ENCODE results near the gene UBE4B.
"Not testable (repeated sequence)": the region's sequence is repeated elsewhere in the genome, so short reads cannot be mapped to it uniquely, and the experiment has no call there.

Gene UBE4B

DNA sequence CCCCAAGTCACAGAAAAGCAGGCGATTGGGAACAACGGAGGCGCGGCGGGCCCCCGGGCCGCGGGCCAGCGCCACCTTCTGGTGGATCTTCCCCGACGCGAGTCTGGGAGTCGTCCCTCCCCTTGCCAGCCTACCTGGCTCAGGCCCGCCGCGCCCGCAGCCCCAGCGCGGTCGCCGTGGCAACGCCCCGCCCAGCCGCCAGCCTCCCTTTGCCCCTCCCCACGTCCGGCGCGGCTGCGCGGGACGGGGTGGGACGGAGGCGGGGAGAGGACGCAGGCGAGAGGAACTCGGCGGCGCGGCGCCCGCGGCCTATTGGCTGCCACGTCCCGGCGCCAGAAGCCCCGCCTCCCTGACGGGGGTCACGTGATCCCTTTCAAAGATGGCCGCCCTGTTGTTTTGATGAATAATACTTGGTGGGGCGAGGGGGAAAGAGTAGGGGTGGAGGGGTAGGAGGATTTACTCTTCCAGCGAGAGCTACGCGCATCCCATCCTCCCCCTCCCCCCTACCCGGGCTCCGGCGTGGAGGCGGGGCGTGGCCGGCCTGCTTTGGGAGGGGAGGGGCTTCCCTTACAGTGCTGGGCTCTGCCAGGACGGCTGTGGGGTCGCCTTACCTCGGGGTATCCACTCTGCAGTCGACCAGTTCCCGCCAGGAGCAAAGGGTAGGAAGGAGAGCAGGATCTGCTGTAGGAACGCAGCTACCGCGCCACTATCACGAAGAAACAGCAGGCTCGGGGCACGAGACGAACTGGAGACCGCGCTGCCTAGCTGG is at the start of gene UBE4B:
TSS of gene UBE4B (plus strand) at position 369 of the 769 bp plus-strand sequence. CDS start 713 bp downstream, outside the sequence.
- peak; percentile 98 for DNase-seq

DNA sequence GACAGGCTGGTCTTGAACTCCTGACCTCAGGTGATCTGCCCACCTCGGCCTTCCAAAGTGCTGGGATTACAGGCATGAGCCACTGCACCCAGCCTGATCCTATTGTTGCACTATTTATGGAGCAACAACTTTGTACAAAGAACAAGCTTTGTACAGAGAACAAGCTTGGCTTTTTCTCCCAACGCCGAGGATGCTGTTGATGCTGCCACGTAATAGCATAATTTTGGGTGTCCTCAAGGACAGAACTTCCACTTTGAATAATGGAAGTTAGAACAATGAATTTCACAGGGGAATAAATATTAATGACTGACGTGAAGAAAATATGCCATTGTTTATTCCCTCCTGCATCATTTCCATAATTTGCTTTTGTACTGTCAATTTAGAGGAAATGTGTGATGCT is 48.5 kb upstream of the UBE4B start:
- DNase-seq: no peak

DNA sequence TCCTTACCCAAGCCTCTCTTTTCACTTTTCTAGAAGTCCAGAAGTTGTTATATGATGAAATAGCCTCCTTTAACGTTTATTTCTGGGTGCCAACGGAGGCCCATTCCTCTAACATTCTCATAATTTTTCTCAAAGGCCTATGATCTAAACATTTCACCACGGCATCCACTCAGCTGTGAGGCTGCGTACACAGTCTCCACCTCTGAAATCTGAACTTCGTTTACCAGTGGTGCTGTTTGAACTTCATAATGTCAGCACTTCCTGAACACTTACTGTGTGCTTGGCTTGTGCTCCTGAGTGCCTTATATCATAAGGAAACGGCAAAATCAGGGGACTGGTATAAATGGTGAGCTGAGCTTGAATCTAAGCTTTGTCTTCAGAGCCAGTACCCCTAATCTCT is 47.8 kb upstream of the UBE4B start:
- no peak for DNase-seq

DNA sequence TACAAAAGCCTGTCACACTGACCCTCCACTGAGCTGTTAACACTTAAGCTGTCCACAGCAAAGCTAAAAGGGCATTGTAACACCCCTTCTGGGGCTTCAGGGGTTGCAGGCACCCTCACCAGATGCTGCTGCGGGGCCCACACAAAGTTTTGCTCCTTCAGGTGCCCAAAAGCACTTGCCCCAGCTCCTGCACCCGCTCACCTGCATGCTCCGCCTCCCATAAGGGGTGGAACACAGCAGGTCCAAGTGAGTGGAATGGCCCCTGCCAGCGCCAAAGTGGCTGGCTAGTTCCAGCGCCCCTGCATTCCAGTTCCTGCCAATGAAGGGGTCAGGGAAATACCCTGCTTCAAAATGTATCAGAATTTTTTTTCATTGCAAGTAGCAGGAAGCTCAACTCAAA is 43.0 kb upstream of the UBE4B start:
- no peak for DNase-seq

DNA sequence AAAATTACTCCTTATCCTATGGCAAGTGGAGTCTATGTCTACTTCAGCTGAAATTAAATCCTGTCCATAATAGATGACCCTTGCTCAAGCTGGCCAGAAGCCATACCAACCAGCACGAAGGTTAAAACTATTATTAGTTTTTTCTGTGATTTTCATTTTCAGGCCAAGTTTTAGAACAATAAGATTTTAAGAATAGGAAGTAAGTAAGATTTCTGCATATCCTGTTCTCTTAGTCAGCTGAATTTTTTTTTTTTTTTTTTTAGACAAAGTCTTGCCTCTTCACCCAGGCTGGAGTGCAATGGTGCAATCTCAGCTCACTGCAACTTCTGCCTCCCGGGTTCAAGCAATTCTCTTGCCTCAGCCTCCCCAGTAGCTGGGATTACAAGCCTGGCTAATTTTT is 41.8 kb upstream of the UBE4B start:
- DNase-seq: no peak

DNA sequence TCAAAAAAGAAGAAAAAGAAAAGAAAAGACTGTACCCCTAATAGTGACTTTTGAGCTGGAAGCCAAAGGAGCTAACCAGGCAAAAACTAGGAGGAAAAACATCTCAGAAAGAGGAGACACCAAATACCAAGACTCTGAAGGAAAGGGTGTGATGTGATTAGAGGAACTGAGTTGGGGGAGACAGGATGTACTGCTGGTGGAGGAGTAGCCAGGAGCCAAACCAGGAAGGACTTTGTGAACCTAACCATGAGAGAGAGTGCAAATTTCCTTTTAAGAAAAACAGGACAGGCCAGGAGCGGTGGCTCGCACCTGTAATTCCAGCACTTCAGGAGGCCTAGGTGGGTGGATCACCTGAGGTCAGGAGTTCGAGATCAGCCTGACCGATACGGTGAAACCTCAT is 39.8 kb upstream of the UBE4B start:
- DNase-seq: no peak

DNA sequence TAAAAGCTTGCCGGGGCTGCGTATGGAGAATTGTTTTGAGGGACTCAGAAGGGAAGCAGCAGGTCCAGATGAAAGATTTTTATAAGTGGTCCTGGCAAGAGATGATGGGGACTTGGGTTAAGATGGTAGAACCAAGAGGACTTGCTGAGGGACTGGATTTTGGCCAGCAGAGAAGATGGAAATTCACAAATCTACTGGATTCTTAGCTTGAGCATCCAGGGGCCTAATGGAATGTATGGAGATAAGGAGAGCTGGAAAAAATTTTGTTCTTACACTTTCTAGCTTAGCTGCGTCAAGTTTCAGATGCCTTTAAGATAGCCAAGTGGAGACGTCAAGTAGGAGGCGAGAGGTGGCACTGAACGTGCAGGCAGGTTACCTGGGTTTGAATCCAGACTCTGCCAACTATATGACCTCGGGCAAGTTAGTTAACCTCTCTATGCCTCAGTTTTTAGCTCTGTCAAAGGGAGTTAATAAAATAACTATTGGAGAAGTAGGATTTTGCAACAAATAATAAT is 39.1 kb upstream of the UBE4B start:
- no peak for DNase-seq

DNA sequence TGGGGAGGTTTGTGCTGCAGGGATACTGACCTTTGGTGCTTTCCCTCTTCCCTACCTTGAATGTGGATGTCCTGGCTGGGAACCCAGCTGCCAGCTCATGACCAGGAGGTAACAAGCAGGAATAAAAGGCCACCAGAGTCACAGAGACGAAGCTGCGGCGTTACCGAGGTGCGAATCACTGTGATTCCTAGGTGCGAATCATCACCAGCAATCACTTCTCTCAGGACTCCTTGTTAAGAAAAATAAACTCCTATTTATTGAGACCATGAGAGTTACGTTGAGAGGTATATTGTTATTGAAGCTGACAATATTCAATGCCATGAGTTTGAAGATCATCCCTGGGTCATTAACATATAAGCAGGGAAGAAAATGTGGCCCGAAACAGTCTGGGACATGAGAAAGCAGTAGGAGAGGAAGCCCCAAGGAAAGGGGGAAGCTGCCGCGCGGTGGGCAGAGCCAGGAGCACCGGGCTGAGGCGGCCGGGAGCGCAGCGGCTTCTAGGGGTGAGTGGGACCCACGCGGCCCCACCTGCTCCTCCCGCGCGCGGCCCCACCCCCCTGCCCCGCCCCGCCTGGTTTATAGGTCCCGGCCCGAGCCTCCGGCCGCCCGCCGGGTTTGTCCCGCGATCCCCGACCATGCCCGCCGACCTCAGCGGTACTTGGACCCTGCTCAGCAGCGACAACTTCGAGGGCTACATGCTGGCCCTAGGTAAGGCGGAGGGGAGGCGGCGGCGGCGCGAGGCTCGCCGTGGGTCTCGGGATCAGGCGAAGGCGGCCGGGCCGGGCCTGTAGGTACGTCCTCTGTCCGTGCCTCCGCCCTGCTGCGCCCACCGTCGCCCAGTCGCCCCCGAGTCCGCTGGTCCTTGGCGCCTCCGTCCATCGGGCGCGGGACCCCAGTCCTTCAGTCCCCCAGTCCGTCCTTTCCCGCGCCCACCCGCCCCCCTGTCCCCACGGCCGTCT is 35.9 kb upstream of the UBE4B start, which contains the start of gene RBP7:
TSS of gene RBP7 (plus strand) at position 605 of the 959 bp plus-strand sequence. CDS start at position 636, 31 bp downstream.
- peak; percentile 20 for DNase-seq

DNA sequence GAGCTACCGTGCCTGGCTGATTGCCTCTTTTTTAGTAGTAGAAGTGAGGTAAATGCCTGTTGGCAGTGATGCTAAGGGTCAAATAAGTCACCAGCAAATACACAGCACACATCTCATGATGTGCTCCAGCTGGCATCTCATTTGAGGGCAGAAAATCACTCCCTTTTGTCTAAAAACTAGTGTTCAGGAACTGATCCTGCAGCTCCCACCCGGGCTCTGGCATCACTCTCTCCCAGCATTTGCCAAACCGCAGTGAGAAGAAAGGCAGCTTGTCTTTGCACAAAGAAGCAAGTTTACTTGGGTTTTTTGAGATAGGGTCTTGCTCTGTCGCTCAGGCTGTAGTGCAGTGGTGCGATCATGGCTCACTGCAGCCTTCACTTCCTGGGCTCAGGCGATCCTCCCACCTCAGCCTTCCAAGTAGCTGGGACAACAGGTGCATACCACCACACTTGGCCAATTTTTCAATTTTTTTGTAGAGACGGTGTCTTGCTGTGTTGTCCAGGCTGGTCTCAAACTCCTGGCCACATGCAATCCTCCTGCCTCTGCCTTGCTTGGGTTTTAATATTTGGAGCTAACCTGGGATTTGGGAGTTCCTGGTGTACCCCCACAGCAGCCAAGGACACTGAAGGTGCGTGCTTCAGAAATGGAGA is 31.6 kb upstream of the UBE4B start:
- no peak for DNase-seq

DNA sequence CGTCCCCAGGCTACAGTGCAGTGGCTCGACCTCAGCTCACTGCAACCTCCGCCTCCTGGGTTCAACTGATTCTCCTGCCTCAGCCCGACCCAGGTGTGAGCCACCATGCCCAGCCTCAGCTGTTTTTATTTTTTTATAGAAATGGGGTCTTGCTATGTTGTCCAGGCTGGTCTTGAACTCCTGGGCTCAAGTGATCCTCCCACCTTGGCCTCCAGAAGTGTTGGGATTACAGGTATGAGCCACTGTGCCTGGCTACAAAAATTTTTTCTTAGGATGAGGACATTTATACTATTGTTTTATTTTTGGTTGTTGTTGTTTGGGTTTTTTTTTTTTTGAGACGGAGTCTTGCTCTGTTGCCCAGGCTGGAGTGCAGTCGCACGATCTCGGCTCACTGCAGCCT is 27.5 kb upstream of the UBE4B start:
- DNase-seq: not testable (repeated sequence)

DNA sequence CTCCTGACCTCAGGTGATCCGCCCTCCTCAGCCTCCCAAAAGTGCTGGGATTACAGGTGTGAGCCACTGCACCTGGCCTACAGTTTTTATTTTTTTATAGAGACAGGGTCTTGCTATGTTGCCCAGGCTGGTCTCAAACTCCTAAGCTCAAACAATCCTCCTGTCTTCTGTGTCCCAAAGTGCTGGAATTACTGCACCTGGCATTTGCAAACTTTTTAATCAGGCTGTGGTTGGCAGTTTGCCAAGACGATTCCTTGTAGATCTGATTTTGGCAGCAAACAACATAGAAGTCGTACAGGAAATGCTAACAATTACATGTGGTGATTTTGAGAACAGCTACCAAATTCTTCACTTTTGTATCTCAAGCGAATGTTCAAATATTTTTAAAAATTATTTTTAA is 25.6 kb upstream of the UBE4B start:
- no peak for DNase-seq

DNA sequence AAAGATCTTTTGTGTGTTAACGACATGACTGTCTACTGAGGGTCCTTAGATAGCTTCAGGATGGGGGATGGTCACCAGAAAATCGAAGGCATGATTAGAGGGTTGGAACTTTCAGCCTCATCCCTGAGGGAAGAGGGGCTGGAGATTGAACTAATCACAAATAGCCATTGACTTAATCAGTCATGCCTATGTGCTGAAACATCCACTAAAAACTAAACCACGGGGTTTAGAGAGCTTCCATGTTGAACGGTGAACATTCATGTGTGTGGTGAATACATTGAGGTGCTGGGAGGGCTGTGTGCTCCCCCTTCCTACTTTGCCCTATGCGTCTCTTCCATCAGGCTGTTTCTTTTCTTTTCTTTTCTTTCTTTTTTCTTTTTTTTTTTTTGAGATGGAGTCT is 18.7 kb upstream of the UBE4B start:
- no peak for DNase-seq

DNA sequence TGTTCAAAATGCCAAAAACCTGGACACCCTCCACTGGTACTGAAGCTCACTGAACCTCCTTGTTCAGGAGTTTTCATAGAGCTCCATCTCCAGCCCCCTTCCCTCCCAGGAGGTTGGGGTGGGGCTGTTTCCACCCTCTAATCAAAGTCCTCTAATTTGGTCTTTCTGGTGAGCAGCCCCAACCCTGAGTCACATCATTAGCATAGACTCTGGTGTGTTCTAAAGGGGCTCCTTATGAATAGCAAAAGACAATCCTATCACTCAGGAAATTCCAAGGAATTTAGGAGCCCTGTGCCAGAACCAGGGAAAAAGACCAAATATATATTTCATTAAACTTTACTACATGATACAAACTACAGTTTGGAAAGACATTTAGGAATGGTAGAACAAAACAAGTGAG is 13.2 kb upstream of the UBE4B start:
- no peak for DNase-seq

DNA sequence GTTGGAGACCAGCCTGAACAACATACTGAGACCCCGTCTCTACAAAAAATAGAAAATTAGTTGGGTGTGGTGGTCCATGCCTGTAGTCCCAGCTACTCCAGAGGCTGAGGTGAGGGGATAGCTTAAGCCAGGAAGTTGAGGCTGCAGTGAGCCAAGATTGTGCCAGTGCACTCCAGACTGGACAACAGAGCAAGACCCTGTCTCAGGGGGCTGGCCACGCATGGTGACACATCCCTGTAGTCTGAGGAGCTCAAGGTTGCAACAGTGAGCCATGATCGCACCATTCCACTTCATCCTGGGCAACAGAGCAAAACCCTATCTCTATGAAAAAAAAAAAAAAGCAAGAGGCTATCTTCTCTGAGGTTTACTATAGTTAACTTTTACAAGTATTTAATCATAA is 12.7 kb upstream of the UBE4B start:
- DNase-seq: no peak

DNA sequence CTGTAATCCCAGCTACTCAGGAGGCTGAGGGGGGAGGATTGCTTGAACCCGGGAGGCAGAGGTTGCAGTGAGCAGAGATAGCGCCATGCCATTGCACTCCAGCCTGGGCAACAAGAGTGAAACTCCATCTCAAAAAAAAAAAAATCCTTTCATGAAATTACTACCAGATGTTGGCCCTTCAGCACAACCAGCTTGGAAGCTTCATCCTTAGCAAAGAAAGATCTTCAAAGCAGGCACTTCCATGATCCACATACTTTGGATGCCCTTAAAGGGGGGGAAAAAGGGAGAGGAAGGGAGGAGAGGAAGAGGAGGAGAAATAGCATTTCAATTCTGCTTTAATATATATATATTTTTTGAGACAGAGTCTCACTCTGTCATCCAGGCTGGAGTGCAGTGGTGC is 12.1 kb upstream of the UBE4B start:
- not testable (repeated sequence) for DNase-seq

DNA sequence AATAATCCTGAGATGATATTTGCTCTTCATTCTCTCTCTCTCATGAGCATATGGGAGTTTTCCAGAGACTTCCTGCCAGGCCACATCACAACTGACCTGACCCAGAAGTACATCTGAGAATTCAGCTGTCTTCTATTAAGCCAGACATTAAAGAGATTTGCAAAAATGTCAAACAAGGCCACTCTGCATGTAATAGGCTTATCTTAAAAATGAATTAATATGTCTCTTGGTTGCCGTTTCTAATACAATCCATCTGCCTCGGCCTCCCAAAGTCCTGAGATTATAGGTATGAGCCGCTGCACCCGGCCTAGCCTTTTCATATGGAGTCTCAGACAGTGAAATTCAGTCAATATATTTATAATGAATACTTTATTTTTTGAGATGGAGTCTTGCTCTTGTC is 10.8 kb upstream of the UBE4B start:
- DNase-seq: not testable (repeated sequence)

DNA sequence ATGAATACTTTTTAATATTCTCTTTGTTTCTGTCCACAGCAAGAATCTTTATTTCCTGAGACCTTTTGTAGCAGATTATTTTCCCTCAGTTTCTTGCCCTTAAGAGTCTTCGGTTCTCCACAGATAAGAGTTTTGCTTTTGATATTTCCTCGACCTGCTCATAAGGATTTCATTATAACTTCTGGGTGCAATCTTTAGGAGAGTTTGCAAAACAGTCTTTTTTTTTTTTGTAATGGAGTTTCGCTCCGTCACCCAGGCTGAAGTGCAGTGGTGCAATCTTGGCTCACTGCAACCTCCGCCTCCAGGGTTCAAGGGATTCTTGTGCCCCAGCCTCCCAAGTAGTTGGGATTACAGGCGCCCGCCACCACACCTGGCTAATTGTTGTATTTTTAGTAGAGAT is 10.1 kb upstream of the UBE4B start:
- DNase-seq: no peak

DNA sequence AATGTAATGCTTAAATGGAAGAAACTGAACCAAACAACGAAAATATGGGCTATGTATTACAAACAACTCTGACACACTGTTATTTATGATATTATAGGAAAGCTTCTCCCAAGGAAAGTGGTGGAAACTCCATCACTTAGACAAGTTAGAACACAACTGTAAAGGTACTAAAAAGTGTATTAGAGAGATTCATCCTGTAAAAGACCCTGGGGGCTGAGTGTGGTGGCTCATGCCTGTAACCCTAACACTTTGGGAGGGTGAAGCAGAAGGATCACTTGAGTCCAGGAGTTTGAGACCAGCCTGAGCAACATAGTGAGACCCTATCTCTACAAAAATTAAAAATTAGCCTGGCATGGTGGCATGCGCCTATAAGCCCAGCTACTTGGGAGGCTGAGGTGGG is 7.4 kb upstream of the UBE4B start:
- no peak for DNase-seq

DNA sequence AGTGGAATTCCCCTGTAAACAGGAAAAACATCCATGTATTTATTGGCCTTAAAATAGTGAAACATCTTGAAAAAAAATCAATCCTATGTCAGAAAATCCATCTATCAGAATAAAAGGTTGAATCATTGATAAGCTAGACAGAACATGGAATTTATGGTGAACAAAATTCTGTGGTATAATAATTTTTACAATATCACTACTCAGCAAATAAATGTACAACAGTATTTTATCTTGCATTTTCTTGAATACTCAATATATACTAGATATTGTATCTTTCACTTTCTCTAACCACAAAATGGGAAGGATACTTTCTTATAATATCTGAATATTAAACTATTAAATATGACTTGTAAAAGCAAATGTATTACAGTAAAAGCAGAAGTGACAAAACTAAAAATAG is 5.7 kb upstream of the UBE4B start:
- DNase-seq: no peak

DNA sequence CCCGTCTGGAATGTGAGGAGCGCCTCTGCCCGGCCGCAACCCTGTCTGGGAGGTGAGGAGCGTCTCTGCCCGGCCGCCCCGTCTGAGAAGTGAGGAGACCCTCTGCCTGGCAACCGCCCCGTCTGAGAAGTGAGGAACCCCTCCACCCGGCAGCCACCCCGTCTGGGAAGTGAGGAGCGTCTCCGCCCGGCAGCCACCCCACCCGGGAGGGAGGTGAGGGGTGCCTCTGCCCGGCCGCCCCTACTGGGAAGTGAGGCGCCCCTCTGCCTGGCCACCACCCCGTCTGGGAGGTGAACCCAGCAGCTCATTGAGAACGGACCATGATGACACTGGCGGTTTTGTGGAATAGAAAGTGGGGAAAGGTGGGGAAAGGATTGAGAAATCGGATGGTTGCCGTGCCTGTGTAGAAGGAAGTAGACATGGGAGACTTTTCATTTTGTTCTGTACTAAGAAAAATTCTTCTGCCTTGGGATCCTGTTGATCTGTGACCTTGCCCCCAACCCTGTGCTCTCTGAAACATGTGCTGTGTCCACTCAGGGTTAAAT is 3.7 kb upstream of the UBE4B start:
- not testable (repeated sequence) for DNase-seq

DNA sequence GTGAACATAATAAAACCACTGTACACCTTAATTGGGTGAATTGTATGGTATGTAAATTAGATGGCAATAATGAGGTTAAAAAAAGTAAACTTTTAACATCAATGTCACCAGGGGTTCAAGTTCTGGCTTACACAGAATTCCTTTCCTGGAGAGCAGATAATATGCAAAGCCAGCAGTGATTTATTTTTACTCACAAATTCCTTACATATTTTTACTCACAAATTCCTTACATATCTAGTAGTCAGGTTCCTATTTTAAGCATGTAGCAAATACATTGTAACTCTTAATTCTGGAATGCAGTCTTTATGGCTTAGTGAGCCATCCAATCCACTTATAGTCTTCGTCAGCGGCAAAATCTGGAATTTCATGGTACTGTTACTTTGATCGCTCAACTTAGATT is 1.3 kb upstream of the UBE4B start:
- DNase-seq: no peak

DNA sequence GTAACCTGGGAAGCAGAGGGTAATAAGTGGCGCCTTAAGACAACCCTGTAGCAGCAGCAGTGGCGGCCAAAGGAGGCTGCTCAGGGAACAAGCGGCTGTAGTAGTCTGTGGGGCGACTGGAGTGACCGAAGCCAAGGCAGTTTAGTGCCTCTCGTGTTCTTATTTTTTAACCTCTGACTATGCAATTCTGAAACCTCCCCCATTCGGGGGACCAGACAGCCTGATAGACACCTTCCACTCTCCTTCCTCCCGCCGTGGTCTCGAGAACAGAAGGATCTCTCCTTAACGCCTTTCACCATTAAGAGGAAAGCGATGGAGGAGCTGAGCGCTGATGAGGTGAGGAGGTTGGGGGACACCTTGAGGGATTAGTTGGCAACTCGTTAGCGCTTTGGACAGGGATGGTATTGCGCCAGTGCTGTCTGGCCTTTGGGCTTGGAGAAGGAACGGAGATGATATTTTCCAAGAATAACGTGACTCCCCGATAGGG is 644 bp downstream of the UBE4B start:
- DNase-seq: peak; percentile 17

DNA sequence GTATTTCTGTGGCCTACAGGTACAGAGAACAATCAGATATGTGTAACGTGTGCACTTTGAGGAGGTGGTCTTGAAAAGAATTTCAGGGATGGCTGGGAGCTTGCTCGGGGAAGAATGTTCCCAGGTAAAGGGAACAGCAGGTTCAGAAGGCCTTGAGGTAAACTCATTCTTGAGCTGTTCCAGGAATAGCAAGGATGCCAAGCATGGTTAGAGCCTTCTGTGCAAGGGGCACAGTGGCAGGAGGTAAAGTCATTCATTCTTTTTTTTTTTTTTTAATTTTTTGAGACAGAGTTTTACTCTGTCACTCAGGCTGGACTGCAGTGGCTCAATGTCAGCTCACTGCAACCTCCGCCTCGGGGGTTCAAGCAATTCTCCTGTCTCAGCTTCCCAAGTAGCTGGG is 10.0 kb downstream of the UBE4B start:
- DNase-seq: no peak

Data from NCI-H345 (cell line).